ENCODE data around the gene TEN1. TPM values are rescaled to one million over a fixed set of nuclear protein-coding genes. Genes with fewer than 3 reads are reported as not detected.

Gene TEN1
- total and polyA plus RNA-seq, 2 of the 4 experiments (the other 2 are of a cell fraction), result 14.7 to 17.9 TPM

DNA sequence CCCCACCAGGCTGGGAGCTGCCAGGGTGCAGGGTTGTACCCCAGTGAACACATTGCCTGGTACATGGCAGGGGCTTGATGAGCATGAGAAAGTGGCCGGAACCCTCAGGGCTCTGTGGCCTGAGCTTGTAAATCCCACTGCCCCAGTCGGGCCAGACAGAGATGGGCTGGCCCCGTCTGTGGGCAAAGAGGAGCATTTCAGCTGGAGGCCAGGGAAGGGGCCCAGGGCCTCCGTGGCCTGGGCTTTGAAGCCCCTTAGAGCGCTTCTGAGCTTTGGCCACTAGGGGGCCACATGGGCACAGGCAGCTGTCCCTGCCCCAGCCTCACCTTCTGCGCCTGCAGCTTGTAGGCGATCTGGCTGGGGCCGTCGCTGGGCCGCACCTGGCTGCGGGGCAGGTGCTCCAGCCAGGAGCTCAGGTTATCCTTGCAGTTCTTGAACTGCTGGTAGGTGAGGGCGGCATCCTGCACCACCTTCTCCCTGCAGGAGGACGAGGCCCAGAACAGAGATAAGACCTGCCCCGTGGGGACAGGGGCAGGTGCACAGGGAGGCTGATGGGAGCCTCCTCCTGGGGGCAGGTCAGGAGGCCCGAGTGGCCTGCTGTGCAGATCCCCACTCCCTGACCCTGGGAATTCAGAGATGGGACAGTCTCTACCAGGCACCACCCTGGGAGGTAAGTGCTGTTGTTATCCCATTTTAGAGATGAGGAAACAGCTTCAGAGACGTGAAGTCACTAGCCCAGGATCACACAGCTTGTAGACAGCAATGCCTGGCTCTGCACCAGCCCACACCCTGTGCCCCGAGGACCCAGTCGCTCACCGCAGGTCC lies 35.3 kb downstream of the TEN1 start (continued):
- peak; percentile 79 for TF ChIP-seq RAD21 (IDR thresholded peaks at IDR 0.05; ENCODE audit: low read length)

DNA sequence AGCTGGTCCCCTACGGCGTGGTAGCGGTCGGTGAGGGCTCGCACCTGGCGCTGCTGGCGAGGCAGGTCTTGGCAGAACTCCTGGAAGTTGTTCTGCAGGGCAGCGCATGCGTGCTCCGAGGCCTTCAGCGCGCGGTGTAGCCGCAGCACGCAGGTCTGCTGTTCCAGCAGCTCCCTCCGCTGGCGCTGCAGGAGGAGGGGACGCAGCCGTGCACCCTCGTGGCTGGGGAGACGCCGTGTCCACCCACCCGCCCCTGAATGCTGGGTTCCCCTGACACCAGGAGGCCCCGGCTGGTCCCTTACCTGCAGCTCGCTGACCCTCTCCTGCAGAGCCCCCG lies 35.9 kb downstream of the TEN1 start:
- DNase-seq (no peak), ATAC-seq (ENCODE audit: low read depth) (no peak)
- Histone ChIP-seq H3K4ac (ENCODE audit: low read depth, low read length) (no peak overlapping the region), H3K9ac (ENCODE audit: low read depth, low read length) (no peak overlapping the region), H3K4me2 (ENCODE audit: low read depth, low read length) (no peak overlapping the region), H4K20me1 (ENCODE audit: insufficient read depth, low read length) (no peaks in the 10 kb centered on the region), H2AK5ac (ENCODE audit: low read depth, low read length) (no peak overlapping the region), H4K8ac (ENCODE audit: low read depth in 2 of 2, low read length in 2 of 2) (no peak overlapping the region), H3K18ac (ENCODE audit: low read depth, low read length) (no peak overlapping the region), H3K27ac (ENCODE audit: insufficient read depth, low read length) (no peak overlapping the region), H3K9me1 (ENCODE audit: insufficient read depth, low read length) (no peaks in the 10 kb centered on the region), H3K27me3 (ENCODE audit: control insufficient read depth, insufficient read depth, low read length) (peaks cover 25% of the 10 kb centered on the region), H3K4me3 (ENCODE audit: insufficient read depth, low read depth, low read length) (no peak overlapping the region), H3K9me3 (ENCODE audit: control insufficient read depth, insufficient read depth, low read length) (no peaks in the 10 kb centered on the region), H3K79me1 (ENCODE audit: low read depth in 1 of 2, low read length in 2 of 2) (no peaks in the 10 kb centered on the region), H2BK120ac (ENCODE audit: low read depth, low read length) (no peak overlapping the region), H4K91ac (ENCODE audit: insufficient read depth, low read depth, low read length) (no peak overlapping the region), H3K14ac (replicated peaks; ENCODE audit: low read depth, low read length) (no peak overlapping the region), H3K56ac (ENCODE audit: extremely low read depth, insufficient read depth, low read length) (no peak overlapping the region), H2AFZ (replicated peaks; ENCODE audit: low read length, poor library complexity) (no peak overlapping the region), H2BK20ac (ENCODE audit: low read depth, low read length) (no peak overlapping the region), H3K4me1 (ENCODE audit: control insufficient read depth, insufficient read depth, low read length) (peaks cover 7% of the 10 kb centered on the region), H4K5ac (ENCODE audit: low read depth, low read length) (no peak overlapping the region), H2AK9ac (replicated peaks; ENCODE audit: low read depth, low read length, poor library complexity) (no peak overlapping the region), H2BK15ac (ENCODE audit: low read depth, low read length) (no peak overlapping the region), H3K36me3 (ENCODE audit: control insufficient read depth, insufficient read depth, low read length) (no peaks in the 10 kb centered on the region), H3K23ac (ENCODE audit: low read depth, low read length) (no peak overlapping the region), H2BK5ac (ENCODE audit: low read depth, low read length, poor library complexity, severe bottlenecking) (no peak overlapping the region)
- CTCF ChIA-PET, result interaction anchor here (1.1 kb wide), 2 partner anchors 167 to 264 kb away, joined by 4 to 5 read pairs; no protein-coding TSS in a partner anchor
- POLR2A ChIA-PET (ENCODE audit: unreplicated experiment), result no interaction called here
- intact Hi-C loops (cut with micrococcal nuclease) (loop anchor here (1.0 kb wide), 1 partner anchor 132 kb away; no protein-coding TSS in a partner anchor), in situ Hi-C loops (cut with MboI; ENCODE audit: low sequenced_read_pairs) (loop anchor here (10.0 kb wide), 1 partner anchor 280 kb away; no protein-coding TSS in a partner anchor), dilution Hi-C loops (cut with HindIII; ENCODE audit: low sequenced_read_pairs, unreplicated experiment) (no loop called here)
- 84% methylated on average over 22 of the region's 26 CpGs; no CpG with 5 or more reads in 1 of the 2 experiments for WGBS, 2 experiments (ENCODE audit: extremely low coverage in 2 of 2, insufficient read length in 1 of 2)
- TF ChIP-seq BHLHE40 (IDR thresholded peaks at IDR 0.05; ENCODE audit: low read depth, low read length), result no peak
- TF ChIP-seq, protein P1, sequence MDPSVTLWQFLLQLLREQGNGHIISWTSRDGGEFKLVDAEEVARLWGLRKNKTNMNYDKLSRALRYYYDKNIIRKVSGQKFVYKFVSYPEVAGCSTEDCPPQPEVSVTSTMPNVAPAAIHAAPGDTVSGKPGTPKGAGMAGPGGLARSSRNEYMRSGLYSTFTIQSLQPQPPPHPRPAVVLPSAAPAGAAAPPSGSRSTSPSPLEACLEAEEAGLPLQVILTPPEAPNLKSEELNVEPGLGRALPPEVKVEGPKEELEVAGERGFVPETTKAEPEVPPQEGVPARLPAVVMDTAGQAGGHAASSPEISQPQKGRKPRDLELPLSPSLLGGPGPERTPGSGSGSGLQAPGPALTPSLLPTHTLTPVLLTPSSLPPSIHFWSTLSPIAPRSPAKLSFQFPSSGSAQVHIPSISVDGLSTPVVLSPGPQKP (IDR thresholded peaks at IDR 0.05; ENCODE audit: borderline replicate concordance, low read depth, low read length), result no peak
- TF ChIP-seq MXI1 (IDR thresholded peaks at IDR 0.05; ENCODE audit: borderline replicate concordance, low read depth, low read length), result no peak
- no peak for TF ChIP-seq RAD21 (IDR thresholded peaks at IDR 0.05; ENCODE audit: low read length)
- TF ChIP-seq CEBPB (IDR thresholded peaks at IDR 0.05; ENCODE audit: low read depth, low read length), result no peak
- TF ChIP-seq, protein P2, sequence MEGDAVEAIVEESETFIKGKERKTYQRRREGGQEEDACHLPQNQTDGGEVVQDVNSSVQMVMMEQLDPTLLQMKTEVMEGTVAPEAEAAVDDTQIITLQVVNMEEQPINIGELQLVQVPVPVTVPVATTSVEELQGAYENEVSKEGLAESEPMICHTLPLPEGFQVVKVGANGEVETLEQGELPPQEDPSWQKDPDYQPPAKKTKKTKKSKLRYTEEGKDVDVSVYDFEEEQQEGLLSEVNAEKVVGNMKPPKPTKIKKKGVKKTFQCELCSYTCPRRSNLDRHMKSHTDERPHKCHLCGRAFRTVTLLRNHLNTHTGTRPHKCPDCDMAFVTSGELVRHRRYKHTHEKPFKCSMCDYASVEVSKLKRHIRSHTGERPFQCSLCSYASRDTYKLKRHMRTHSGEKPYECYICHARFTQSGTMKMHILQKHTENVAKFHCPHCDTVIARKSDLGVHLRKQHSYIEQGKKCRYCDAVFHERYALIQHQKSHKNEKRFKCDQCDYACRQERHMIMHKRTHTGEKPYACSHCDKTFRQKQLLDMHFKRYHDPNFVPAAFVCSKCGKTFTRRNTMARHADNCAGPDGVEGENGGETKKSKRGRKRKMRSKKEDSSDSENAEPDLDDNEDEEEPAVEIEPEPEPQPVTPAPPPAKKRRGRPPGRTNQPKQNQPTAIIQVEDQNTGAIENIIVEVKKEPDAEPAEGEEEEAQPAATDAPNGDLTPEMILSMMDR (conservative IDR thresholded peaks at IDR 0.05; ENCODE audit: low read depth, low read length), result no peak
- TF ChIP-seq RFX5 (IDR thresholded peaks at IDR 0.05; ENCODE audit: low read depth, low read length), result no peak
- TF ChIP-seq MAFK (IDR thresholded peaks at IDR 0.05; ENCODE audit: low read depth, low read length), result no peak
- TF ChIP-seq MAZ (IDR thresholded peaks at IDR 0.05; ENCODE audit: borderline replicate concordance, low read depth, low read length), result no peak
- no TSS peak for BruUV-seq (replicated peaks)
